Keratinocyte (primary cell): Measurements from ENCODE around the gene GNB5. TPM values are rescaled to one million over a fixed set of nuclear protein-coding genes. Genes with fewer than 3 reads are reported as not detected.

Source experiments
- DNase-seq: peaks from one replicate; pipeline ENCODE4 v3.0.0-alpha.2; 2011; ENCODE audit warnings: low read depth, missing footprints, low spot score
- FAIRE-seq: peaks from 2 replicates; lab custom pipeline; 2011; peaks lifted over from hg19 to GRCh38; lab: Jason Lieb, UNC
- H2AFZ ChIP-seq: 2 replicates; pipeline ENCODE4 v1.6.0; 2012; ENCODE audit warnings: low read length, control low read depth, inconsistent platforms; ENCODE audit not compliant: control insufficient read depth
- H3K27ac ChIP-seq: 2 replicates; pipeline ENCODE4 v1.5.1; 2011; ENCODE audit warnings: low read length; ENCODE audit not compliant: control insufficient read depth, insufficient read depth
- H3K27me3 ChIP-seq: 3 replicates; pipeline ENCODE4 v1.6.0; 2011; ENCODE audit warnings: low read length; ENCODE audit not compliant: control insufficient read depth, insufficient read depth; ENCODE audit errors: extremely low read depth
- H3K36me3 ChIP-seq, 2 experiments: 2 replicates in 1 of 2; 3 replicates in 1 of 2; pipeline ENCODE4 v1.5.1; 2011; ENCODE audit warnings: low read length in 2 of 2, mild to moderate bottlenecking in 1 of 2; ENCODE audit not compliant: control insufficient read depth in 2 of 2, insufficient read depth in 2 of 2; ENCODE audit errors: extremely low read depth in 1 of 2
- H3K4me1 ChIP-seq: 3 replicates; pipeline ENCODE4 v1.5.1; 2011; ENCODE audit warnings: low read length; ENCODE audit not compliant: control insufficient read depth, insufficient read depth; ENCODE audit errors: extremely low read depth
- H3K4me2 ChIP-seq: 3 replicates; pipeline ENCODE4 v1.6.0; 2011; ENCODE audit warnings: low read depth, low read length; ENCODE audit not compliant: control insufficient read depth, insufficient read depth; ENCODE audit errors: extremely low read depth
- H3K4me3 ChIP-seq, 3 experiments: fragments of 200-600 bp in 1 of 3; sonication (generic) in 1 of 3; 2 replicates in 2 of 3; 3 replicates in 1 of 3; pipeline ENCODE4 v1.5.1; 2011 to 2016; ENCODE audit warnings: low read length in 3 of 3, mild to moderate bottlenecking in 3 of 3, control low read depth in 2 of 3, inconsistent platforms in 1 of 3, low read depth in 1 of 3, mixed read lengths in 1 of 3, mixed run types in 1 of 3, moderate library complexity in 1 of 3; ENCODE audit not compliant: control insufficient read depth in 2 of 3, insufficient read depth in 2 of 3; ENCODE audit errors: extremely low read depth in 1 of 3
- H3K79me2 ChIP-seq: 2 replicates; pipeline ENCODE4 v1.6.0; 2012; ENCODE audit warnings: low read length; ENCODE audit not compliant: control insufficient read depth, insufficient read depth
- H3K9ac ChIP-seq: 3 replicates; pipeline ENCODE4 v1.6.0; 2011; ENCODE audit warnings: low read length; ENCODE audit not compliant: control insufficient read depth, insufficient read depth; ENCODE audit errors: extremely low read depth
- H3K9me1 ChIP-seq: 3 replicates; pipeline ENCODE4 v1.6.0; 2011; ENCODE audit warnings: low read length; ENCODE audit not compliant: control insufficient read depth, insufficient read depth; ENCODE audit errors: extremely low read depth
- H3K9me3 ChIP-seq: 2 replicates; pipeline ENCODE4 v1.5.1; 2012; ENCODE audit warnings: low read depth, low read length; ENCODE audit not compliant: control insufficient read depth
- H4K20me1 ChIP-seq: 3 replicates; pipeline ENCODE4 v1.6.0; 2011; ENCODE audit warnings: low read length; ENCODE audit not compliant: control insufficient read depth, insufficient read depth; ENCODE audit errors: extremely low read depth
- EZH2 ChIP-seq: IDR thresholded peaks from one replicate; pipeline ENCODE4 v1.6.1; 2012; ENCODE audit warnings: inconsistent platforms, mild to moderate bottlenecking, low read length, moderate library complexity
- dilution Hi-C: fragments of 300-500 bp; cut with MboI; formaldehyde crosslinking; loops from one replicate; pipeline ENCODE4 v1.7.0; 2020; ENCODE audit warnings: low sequenced_read_pairs; ENCODE audit not compliant: extremely low pct_ligation_motif_present
- polyA plus RNA-seq, 5 experiments: library from polyadenylated mRNA; depleted of rRNA in 3 of 5; stranded (reverse) in 3 of 5; stranded (forward) in 1 of 5; unstranded in 1 of 5; fragments of >200 nt; gene quantifications; 1 replicate in 1 of 5; 2 replicates in 3 of 5; 3 replicates in 1 of 5; pipeline versions ENCODE4 v1.2.1 to v1.2.3, GENCODE V29; 2011 to 2012; ENCODE audit warnings: missing spikeins in 2 of 5, low read depth in 1 of 5, low replicate concordance in 1 of 5
- TF ChIP-seq, protein P1 (sequence below), 3 experiments: IDR thresholded peaks in 1 of 3; conservative IDR thresholded peaks in 1 of 3; optimal IDR thresholded peaks in 1 of 3; 2 replicates in 2 of 3; 3 replicates in 1 of 3; pipeline versions ENCODE3 to v1.5.1; 2011; ENCODE audit warnings: low read length in 3 of 3, mild to moderate bottlenecking in 3 of 3, moderate library complexity in 2 of 3, control low read depth in 1 of 3, inconsistent platforms in 1 of 3; ENCODE audit not compliant: insufficient read depth in 2 of 3; ENCODE audit errors: extremely low read depth in 1 of 3

GNB5 gene
- polyA plus RNA-seq, 1 donor (not counting 4 experiments of a cell fraction or from before 2014, with no cell fraction given) = 25.8 TPM

DNA sequence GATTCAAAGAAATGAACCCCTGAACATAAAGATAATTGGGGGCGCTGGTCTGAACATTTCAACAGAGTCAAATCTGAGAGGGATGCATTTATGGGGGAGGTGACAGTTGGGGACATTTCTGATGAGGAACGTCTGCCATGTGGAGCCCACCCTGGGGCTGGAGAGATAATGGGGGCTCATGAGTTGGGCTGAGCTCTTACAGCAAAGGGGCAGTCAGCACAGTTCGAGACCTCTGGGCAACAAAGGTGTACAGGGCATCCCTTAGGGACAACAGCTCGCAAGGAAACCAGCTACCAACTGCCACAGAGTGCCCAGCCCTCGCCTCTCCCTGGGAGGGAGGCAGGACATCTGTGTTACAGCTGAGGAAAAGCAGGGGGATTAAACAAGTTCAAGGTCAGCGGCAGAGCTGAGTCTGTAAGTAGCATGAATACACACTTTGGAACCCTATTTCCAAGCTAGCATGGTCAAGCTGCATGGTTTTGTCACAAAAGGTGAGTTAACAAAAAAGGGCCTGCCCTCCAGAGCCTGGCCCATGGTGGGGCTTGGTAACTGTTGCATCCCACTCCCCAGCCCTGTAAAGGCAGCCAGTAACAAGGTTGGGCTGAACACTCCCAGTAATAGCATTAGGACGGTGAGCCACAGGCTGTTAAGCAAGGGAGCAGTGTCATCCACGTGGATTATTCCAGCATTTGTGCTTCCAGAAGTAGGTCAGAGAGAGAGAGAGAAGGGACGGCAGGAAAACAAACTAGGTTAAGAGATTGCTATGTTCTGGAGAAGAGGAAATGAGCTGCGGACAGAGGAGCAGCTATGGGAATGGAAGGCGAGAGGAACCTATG, 4.3 kb downstream of the GNB5 start:
- H3K9me1 ChIP-seq = no peaks in the 10 kb centered on the region
- no peak overlapping the region for H3K4me2 ChIP-seq
- H4K20me1 ChIP-seq = no peaks in the 10 kb centered on the region
- no peaks in the 10 kb centered on the region for H3K27me3 ChIP-seq
- DNase-seq = no peak
- FAIRE-seq = no peak
- no peaks in the 10 kb centered on the region for H3K4me1 ChIP-seq
- dilution Hi-C loops = no loop called here
- no peak overlapping the region for H3K27ac ChIP-seq
- no peaks in the 10 kb centered on the region for H3K36me3 ChIP-seq
- H3K79me2 ChIP-seq = no peaks in the 10 kb centered on the region
- no peak overlapping the region for H2AFZ ChIP-seq
- no peaks in the 10 kb centered on the region for H3K9me3 ChIP-seq
- TF ChIP-seq EZH2 = no peak
- TF ChIP-seq, protein P1, sequence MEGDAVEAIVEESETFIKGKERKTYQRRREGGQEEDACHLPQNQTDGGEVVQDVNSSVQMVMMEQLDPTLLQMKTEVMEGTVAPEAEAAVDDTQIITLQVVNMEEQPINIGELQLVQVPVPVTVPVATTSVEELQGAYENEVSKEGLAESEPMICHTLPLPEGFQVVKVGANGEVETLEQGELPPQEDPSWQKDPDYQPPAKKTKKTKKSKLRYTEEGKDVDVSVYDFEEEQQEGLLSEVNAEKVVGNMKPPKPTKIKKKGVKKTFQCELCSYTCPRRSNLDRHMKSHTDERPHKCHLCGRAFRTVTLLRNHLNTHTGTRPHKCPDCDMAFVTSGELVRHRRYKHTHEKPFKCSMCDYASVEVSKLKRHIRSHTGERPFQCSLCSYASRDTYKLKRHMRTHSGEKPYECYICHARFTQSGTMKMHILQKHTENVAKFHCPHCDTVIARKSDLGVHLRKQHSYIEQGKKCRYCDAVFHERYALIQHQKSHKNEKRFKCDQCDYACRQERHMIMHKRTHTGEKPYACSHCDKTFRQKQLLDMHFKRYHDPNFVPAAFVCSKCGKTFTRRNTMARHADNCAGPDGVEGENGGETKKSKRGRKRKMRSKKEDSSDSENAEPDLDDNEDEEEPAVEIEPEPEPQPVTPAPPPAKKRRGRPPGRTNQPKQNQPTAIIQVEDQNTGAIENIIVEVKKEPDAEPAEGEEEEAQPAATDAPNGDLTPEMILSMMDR (optimal IDR thresholded peaks at IDR 0.05 in 1 of 3, IDR thresholded peaks at IDR 0.05 in 1 of 3, conservative IDR thresholded peaks at IDR 0.05 in 1 of 3; ENCODE audit: extremely low read depth in 1 of 3, insufficient read depth in 2 of 3, low read length in 3 of 3) = no peak
- no peak overlapping the region for H3K9ac ChIP-seq
- H3K4me3 ChIP-seq = no peak overlapping the region

DNA sequence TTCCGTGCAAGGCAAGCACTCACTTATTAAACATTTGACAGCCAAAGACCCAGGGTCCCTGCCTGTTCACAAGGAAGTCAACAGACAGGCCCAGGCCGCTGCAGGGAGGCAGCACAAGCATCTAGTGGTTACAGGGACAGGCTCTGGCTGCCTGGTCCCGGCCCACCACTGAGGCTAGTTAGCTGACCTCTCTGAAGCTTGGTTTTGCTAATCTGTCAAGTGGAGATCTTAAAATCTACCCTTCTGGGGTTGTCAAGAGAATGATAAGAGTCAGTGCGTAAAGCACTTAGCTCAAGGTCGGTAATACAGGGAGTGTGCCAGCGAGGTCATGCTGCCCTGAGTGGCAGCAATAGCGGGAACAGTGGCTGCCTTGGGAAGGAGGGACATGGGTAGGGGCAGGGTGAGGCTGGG, 6.0 kb downstream of the GNB5 start:
- Histone ChIP-seq H3K9me1 (no peaks in the 10 kb centered on the region), H2AFZ (no peak overlapping the region), H3K4me2 (no peak overlapping the region), H3K36me3 (no peaks in the 10 kb centered on the region), H3K4me3 (no peak overlapping the region), H3K27me3 (no peaks in the 10 kb centered on the region), H3K9ac (no peak overlapping the region), H3K9me3 (no peaks in the 10 kb centered on the region), H3K79me2 (no peaks in the 10 kb centered on the region), H4K20me1 (no peaks in the 10 kb centered on the region), H3K27ac (no peak overlapping the region), H3K4me1 (peaks cover 5% of the 10 kb centered on the region)
- TF ChIP-seq EZH2 = no peak
- TF ChIP-seq, protein P1 (optimal IDR thresholded peaks at IDR 0.05 in 1 of 3, IDR thresholded peaks at IDR 0.05 in 1 of 3, conservative IDR thresholded peaks at IDR 0.05 in 1 of 3; ENCODE audit: extremely low read depth in 1 of 3, insufficient read depth in 2 of 3, low read length in 3 of 3) = no peak
- dilution Hi-C loops = no loop called here
- DNase-seq (no peak), FAIRE-seq (no peak)
